ENCODE data around the gene GALNT10.

GRCh38 chr5:154236011-154236410, 45.5 kb downstream of the GALNT10 start:
- TF ChIP-seq POLR2AphosphoS5 (IDR thresholded peaks at IDR 0.05) (no peak), EP300 (IDR thresholded peaks at IDR 0.05) (no peak), POLR2A (IDR thresholded peaks at IDR 0.05) (no peak)
- TF ChIP-seq, protein P1, sequence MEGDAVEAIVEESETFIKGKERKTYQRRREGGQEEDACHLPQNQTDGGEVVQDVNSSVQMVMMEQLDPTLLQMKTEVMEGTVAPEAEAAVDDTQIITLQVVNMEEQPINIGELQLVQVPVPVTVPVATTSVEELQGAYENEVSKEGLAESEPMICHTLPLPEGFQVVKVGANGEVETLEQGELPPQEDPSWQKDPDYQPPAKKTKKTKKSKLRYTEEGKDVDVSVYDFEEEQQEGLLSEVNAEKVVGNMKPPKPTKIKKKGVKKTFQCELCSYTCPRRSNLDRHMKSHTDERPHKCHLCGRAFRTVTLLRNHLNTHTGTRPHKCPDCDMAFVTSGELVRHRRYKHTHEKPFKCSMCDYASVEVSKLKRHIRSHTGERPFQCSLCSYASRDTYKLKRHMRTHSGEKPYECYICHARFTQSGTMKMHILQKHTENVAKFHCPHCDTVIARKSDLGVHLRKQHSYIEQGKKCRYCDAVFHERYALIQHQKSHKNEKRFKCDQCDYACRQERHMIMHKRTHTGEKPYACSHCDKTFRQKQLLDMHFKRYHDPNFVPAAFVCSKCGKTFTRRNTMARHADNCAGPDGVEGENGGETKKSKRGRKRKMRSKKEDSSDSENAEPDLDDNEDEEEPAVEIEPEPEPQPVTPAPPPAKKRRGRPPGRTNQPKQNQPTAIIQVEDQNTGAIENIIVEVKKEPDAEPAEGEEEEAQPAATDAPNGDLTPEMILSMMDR (IDR thresholded peaks at IDR 0.05), result no peak

All from stomach (tissue), 4 donors.